Fibroblast of mammary gland (primary cell): ENCODE data around the gene CAB39.

Experiments used
- DNase-seq: peaks from one replicate; pipeline ENCODE4 v3.0.0-alpha.2; 2010; ENCODE audit warnings: low read depth
- H3K4me3 ChIP-seq: 2 replicates; pipeline ENCODE4 v1.5.1; 2011; ENCODE audit warnings: low read depth, mild to moderate bottlenecking, low read length, moderate library complexity; ENCODE audit not compliant: control insufficient read depth
- CTCF ChIP-seq: conservative IDR thresholded peaks from 2 replicates; pipeline ENCODE4 v1.5.1; 2011; ENCODE audit warnings: low read depth, low read length, inconsistent platforms; ENCODE audit not compliant: control insufficient read depth, insufficient read depth

The CAB39 gene

GRCh38 chr2:230779607-230780006 is 67.0 kb downstream of the CAB39 start:
- DNase-seq, result no peak
- no peak overlapping the region for H3K4me3 ChIP-seq
- no peak for TF ChIP-seq CTCF

GRCh38 chr2:230781130-230781797 is 68.6 kb downstream of the CAB39 start:
- TF ChIP-seq CTCF, result no peak
- DNase-seq, result no peak
- no peak overlapping the region for H3K4me3 ChIP-seq

GRCh38 chr2:230783101-230783500 is 70.5 kb downstream of the CAB39 start:
- DNase-seq, result peak; percentile 39
- H3K4me3 ChIP-seq, result no peak overlapping the region
- TF ChIP-seq CTCF, result no peak

GRCh38 chr2:230784795-230785194 is 72.2 kb downstream of the CAB39 start:
- no peak overlapping the region for H3K4me3 ChIP-seq
- TF ChIP-seq CTCF, result no peak
- no peak for DNase-seq

- TF ChIP-seq CTCF, result no peak
- no peak overlapping the region for H3K4me3 ChIP-seq
- DNase-seq, result no peak
These were observed 72.7 kb downstream of the CAB39 start for GRCh38 chr2:230785346-230785745.

GRCh38 chr2:230787101-230787500 is 74.5 kb downstream of the CAB39 start:
- H3K4me3 ChIP-seq, result no peak overlapping the region
- DNase-seq, result no peak
- no peak for TF ChIP-seq CTCF

- TF ChIP-seq CTCF, result no peak
- H3K4me3 ChIP-seq, result no peak overlapping the region
- no peak for DNase-seq
These were observed 76.0 kb downstream of the CAB39 start for GRCh38 chr2:230788554-230789175.
